Purkinje cell (primary cell): ENCODE measurements around the gene GOT1. TPM values are rescaled to one million over a fixed set of nuclear protein-coding genes. Genes with fewer than 3 reads are reported as not detected.

Source experiments
- polyA plus RNA-seq: library from polyadenylated mRNA; unstranded; fragments of >200 nt; fragmentation: Nextera tagmentation; gene quantifications from 2 replicates; pipeline ENCODE4 v1.2.1, GENCODE V29; 2014

The GOT1 gene
- polyA plus RNA-seq, result 127 and 187 TPM in 2 replicates

DNA sequence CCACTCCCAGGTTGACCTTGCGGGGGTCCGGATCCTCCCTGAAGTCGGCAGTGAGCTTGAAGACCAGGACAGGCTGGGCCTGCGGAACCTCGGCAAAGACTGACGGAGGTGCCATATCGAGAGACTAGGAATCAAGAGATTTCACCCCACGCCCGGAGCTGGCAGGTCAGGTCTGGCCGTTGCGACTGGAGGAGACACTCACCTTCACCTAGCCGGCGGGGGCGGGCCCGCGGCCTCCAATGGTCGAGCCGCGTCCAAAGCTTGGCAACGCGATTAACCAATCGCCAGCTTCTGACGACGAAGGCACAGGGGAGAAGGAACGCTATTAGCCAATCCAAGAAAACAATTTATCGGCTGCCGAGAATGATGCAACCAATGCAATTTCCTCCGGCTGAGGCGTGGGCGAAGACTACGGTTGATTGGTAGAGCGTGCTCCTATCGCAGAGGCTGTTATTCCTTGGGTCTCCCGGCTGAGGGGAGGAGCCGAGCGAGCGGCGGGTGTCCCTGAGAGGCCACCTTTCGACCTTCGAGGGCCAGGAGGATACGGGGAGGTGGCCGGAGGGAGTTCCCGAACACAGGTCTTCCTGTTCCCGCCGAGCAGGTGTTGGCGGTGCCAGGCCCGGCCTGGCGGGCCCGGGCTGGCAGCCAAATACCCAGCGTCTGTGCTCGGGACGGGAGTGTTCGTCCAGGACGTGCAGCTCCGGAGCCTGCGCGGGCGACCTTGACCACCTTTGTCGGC, at the start of gene GOT1:
Gene GOT1, minus strand, starts transcription at position 174 of the 739 bp plus-strand sequence. Its CDS starts 59 bp downstream, at position 115.

Other genes starting within 250 kb of the GOT1 start
- not detected in 2 replicates for gene HPSE2, start 194.8 kb downstream of the GOT1 start, polyA plus RNA-seq
- 10.4 and 10.9 TPM in 2 replicates for gene CNNM1, start 101.3 kb downstream of the GOT1 start, polyA plus RNA-seq
- gene NKX2-3, start 102.3 kb upstream of the GOT1 start, polyA plus RNA-seq, result not detected in 2 replicates
- 24.0 and 39.0 TPM in 2 replicates for gene SLC25A28, start 189.8 kb upstream of the GOT1 start, polyA plus RNA-seq
- 0.15 and 0.18 TPM in 2 replicates for gene ENTPD7, start 228.9 kb upstream of the GOT1 start, polyA plus RNA-seq